HG02938 (cell line): Measurements from ENCODE around the gene BSN.

Experiments
- ATAC-seq: cut with Tn5 transposase; IDR thresholded peaks from one replicate; pipeline ENCODE4 v1.9.1; 2021; ENCODE audit warnings: mild to moderate bottlenecking, moderate library complexity; ENCODE audit not compliant: unreplicated experiment

Gene BSN, protein sequence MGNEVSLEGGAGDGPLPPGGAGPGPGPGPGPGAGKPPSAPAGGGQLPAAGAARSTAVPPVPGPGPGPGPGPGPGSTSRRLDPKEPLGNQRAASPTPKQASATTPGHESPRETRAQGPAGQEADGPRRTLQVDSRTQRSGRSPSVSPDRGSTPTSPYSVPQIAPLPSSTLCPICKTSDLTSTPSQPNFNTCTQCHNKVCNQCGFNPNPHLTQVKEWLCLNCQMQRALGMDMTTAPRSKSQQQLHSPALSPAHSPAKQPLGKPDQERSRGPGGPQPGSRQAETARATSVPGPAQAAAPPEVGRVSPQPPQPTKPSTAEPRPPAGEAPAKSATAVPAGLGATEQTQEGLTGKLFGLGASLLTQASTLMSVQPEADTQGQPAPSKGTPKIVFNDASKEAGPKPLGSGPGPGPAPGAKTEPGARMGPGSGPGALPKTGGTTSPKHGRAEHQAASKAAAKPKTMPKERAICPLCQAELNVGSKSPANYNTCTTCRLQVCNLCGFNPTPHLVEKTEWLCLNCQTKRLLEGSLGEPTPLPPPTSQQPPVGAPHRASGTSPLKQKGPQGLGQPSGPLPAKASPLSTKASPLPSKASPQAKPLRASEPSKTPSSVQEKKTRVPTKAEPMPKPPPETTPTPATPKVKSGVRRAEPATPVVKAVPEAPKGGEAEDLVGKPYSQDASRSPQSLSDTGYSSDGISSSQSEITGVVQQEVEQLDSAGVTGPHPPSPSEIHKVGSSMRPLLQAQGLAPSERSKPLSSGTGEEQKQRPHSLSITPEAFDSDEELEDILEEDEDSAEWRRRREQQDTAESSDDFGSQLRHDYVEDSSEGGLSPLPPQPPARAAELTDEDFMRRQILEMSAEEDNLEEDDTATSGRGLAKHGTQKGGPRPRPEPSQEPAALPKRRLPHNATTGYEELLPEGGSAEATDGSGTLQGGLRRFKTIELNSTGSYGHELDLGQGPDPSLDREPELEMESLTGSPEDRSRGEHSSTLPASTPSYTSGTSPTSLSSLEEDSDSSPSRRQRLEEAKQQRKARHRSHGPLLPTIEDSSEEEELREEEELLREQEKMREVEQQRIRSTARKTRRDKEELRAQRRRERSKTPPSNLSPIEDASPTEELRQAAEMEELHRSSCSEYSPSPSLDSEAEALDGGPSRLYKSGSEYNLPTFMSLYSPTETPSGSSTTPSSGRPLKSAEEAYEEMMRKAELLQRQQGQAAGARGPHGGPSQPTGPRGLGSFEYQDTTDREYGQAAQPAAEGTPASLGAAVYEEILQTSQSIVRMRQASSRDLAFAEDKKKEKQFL (N-terminal part only)

GRCh38 chr3:49553692-49554632, at the start of gene BSN:
BSN (plus strand) TSS chr3:49554477; CDS start chr3:49554603, 126 bp downstream.
- peak; percentile 61 for ATAC-seq

DNA sequence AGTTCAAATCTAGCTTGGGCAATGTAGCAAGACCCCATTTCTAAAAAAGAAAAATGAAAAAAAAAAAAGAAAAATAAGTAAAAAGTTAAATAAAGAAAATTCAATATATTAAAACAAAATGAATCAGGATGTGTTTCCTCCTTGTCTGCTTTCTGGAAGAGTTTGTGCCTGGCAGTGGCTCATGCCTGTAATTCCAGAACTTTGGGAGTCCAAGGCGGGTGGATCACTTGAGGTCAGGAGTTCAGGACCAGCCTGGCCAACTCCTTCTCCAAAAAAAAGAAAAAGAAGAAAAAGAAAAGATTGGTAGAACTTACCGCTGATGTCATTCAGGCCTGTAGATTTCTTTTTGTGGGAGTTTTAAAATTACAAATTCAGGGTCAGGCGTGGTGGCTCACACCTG, 47.4 kb upstream of the BSN start:
- no peak for ATAC-seq

DNA sequence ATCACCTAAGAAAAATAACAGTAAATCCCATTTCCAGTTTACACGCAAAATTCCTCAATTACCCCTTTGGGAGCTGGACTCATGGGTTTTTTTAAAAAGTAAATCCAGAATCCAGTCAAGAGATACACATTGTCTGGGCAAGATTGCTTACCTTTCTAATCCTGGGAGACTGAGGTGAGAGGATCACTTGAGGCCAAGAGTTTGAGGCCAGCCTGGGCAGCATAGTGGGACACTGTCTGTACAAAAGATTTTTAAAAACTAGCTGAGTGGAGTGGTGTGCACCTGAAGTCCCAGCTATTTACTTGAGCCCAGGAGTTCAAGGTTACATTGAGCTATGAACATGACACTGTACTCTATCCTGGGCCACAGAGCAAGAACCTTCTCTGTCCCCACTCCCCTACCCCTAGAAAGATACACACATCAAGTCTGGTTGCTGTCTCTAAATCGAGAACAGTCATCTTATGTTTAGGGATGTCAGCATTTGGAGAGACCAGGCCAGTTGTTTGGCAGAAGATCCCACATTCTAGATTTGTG, 45.2 kb upstream of the BSN start:
- ATAC-seq, result no peak

DNA sequence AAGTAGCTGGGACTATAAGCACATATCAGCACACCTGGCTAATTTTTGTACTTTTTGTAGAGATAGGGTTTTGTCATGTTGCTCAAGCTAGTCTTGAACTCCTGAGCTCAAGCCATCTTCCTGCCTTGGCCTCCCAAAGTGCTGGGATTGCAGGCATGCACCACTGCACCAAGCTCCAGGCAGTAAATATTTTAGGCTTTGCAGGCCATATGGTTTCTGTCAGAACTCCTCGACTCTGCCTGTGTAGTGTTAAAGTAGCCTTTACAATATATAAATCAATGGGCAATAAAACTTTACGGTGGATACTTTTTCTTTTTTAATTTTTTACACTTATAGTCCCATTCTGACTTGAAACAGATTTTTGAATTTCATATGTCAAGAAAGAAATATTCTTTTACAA, 42.6 kb upstream of the BSN start:
- ATAC-seq, result no peak

GRCh38 chr3:49512781-49513355, 41.4 kb upstream of the BSN start:
- ATAC-seq, result no peak

DNA sequence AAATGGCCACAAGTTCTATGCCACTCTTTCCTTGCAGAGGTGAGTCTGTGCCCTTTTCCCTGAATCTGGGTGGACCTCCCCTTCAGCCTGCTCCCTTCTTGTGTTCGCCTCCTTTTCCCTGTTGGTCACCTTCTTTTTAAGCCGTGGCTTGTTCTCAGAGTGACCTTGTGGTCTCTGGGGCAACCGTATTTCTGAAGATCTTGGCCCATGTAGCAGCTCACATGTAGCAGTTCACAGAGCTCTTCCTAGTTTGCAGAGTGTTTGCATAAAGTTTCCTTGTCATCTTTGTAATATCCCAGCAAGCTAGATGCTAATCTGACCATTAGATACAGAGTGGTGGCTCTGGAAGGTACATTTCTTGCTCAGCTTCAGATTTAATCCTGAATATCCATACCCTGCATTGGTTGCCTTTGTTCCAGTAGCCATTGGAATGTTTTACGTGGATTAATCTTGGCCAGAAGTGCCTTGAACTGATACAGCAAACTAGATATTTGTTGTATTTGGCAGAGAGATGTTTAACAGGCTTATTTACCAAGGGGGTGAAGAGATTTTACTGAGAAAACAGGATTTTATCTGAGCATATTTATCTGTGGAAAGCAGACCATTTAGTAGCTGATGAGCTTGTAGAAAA, 40.7 kb upstream of the BSN start:
- no peak for ATAC-seq

- ATAC-seq, result no peak
Measured at GRCh38 chr3:49518016-49518415, 36.3 kb upstream of the BSN start.

DNA sequence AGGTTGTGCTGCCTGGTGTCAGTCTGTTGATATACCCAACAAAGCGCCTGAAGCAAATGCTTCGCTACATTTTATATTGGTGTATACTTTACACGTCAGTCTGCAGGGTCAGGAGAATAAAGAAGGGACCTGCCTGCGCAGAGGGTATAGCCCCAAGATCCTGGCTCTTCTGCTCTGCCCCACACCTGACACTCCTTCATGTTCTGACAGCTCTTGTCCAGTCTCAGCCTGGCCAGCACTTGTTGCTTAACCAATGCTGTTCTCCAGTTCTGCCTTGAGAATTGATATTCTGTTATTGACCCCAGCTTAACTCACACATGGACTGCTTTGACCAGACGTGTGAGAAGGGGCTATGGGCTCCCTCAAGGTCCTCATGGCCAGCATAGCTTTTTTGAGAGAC, 35.8 kb upstream of the BSN start:
- no peak for ATAC-seq

- no peak for ATAC-seq
Measured at GRCh38 chr3:49519296-49519695, 35.0 kb upstream of the BSN start.

- ATAC-seq, result no peak
Measured at GRCh38 chr3:49519916-49520385, 34.3 kb upstream of the BSN start.

- no peak for ATAC-seq
Measured at GRCh38 chr3:49523756-49524747, 30.2 kb upstream of the BSN start.

GRCh38 chr3:49529567-49529966, 24.7 kb upstream of the BSN start:
- ATAC-seq, result no peak

DNA sequence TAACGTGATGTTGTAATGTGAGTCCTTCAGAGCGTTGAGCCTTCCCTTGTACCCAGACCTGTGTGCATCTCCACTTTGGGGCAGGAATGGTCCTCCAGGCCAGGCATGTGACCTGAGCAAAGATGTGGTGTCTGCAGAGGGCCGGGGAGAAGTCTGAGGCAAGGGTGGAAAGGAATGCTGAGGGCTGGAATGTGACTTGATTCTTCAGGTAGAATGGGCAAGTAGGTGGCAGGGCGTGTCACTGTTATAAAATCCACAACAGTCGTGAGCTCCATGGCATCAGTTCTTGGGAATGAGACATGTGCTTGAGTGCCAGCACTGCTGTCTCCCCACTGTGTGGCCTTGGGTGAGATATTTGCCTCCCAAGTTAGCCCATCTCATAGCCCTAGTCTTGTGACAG, 24.0 kb upstream of the BSN start:
- no peak for ATAC-seq

DNA sequence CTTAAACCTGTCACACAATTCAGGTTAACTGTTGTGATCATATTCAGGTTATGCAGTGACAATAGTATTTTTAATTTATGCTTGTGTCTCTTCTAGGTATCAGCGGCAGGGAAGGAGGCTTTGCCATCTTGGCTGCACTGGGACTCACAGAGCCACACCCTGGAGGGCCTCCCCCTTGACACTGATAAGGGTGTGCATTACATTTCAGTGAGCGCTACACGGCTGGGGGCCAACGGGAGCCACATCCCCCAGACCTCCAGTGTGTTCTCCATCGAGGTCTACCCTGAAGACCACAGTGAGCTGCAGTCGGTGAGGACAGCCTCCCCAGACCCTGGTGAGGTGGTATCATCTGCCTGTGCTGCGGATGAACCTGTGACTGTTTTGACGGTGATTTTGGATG, 23.6 kb upstream of the BSN start:
- no peak for ATAC-seq

GRCh38 chr3:49531218-49531617, 23.1 kb upstream of the BSN start:
- ATAC-seq, result no peak

DNA sequence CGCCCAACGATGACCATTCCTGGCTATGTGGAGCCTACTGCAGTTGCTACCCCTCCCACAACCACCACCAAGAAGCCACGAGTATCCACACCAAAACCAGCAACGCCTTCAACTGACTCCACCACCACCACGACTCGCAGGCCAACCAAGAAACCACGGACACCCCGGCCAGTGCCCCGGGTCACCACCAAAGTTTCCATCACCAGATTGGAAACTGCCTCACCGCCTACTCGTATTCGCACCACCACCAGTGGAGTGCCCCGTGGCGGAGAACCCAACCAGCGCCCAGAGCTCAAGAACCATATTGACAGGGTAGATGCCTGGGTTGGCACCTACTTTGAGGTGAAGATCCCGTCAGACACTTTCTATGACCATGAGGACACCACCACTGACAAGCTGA, 22.6 kb upstream of the BSN start:
- no peak for ATAC-seq

GRCh38 chr3:49533031-49533430, 21.2 kb upstream of the BSN start:
- no peak for ATAC-seq
